Karpas-422 (cell line): Measurements from ENCODE around the gene NT5C2. TPM values are rescaled to one million over a fixed set of nuclear protein-coding genes. Genes with fewer than 3 reads are reported as not detected.

Experiments used
- DNase-seq: peaks from one replicate; pipeline ENCODE4 v3.0.0-alpha.2; 2015
- H2AFZ ChIP-seq: fragments of 200-600 bp; sonication (generic); 2 replicates; pipeline ENCODE4 v1.6.1; 2014; ENCODE audit warnings: antibody characterized with exemption, low read length, mixed read lengths
- H3K27ac ChIP-seq: fragments of 200-600 bp; sonication (generic); 2 replicates; pipeline ENCODE4 v1.5.1; 2014; ENCODE audit warnings: mild to moderate bottlenecking, low read length, moderate library complexity
- H3K27me3 ChIP-seq: fragments of 200-600 bp; sonication (generic); 2 replicates; pipeline ENCODE4 v1.6.1; 2014; ENCODE audit warnings: low read length, mixed read lengths
- H3K36me3 ChIP-seq: fragments of 200-600 bp; sonication (generic); 2 replicates; pipeline ENCODE4 v1.6.1; 2014; ENCODE audit warnings: low read length, mixed read lengths; ENCODE audit not compliant: insufficient read depth
- H3K4me1 ChIP-seq: fragments of 200-600 bp; sonication (generic); 2 replicates; pipeline ENCODE4 v1.6.1; 2014; ENCODE audit warnings: mild to moderate bottlenecking, low read length, mixed read lengths
- H3K4me2 ChIP-seq: fragments of 200-600 bp; sonication (generic); 2 replicates; pipeline ENCODE4 v1.6.1; 2014; ENCODE audit warnings: low read length, low read depth, mild to moderate bottlenecking; ENCODE audit not compliant: poor library complexity, severe bottlenecking
- H3K4me3 ChIP-seq: fragments of 200-600 bp; sonication (generic); 2 replicates; pipeline ENCODE4 v1.5.1; 2014; ENCODE audit warnings: mild to moderate bottlenecking, antibody characterized with exemption, low read length, mixed read lengths
- H3K79me2 ChIP-seq: fragments of 200-600 bp; sonication (generic); 2 replicates; pipeline ENCODE4 v1.6.1; 2014; ENCODE audit warnings: mild to moderate bottlenecking, low read length, mixed read lengths
- H3K9ac ChIP-seq: fragments of 200-600 bp; sonication (generic); 2 replicates; pipeline ENCODE4 v1.6.0; 2014; ENCODE audit warnings: low read length
- H3K9me2 ChIP-seq: fragments of 200-600 bp; sonication (generic), shearing (Covaris generic); replicated peaks from 2 replicates; pipeline ENCODE4 v1.6.0; 2014; ENCODE audit warnings: mild to moderate bottlenecking, low read length, moderate library complexity; ENCODE audit not compliant: insufficient read depth
- H3K9me3 ChIP-seq: fragments of 300-700, 200-600 bp; sonication (generic); 2 replicates; pipeline ENCODE4 v1.6.1; 2014; ENCODE audit warnings: low read length, mixed read lengths
- H4K20me1 ChIP-seq: fragments of 200-600 bp; sonication (generic); 2 replicates; pipeline ENCODE4 v1.6.1; 2014; ENCODE audit warnings: mild to moderate bottlenecking, antibody characterized with exemption, low read length, low read depth; ENCODE audit not compliant: insufficient read depth
- total RNA-seq: library from RNA; depleted of rRNA; stranded (reverse); fragments of >200 nt; shearing (Covaris generic); gene quantifications from 2 replicates; pipeline ENCODE4 v1.2.3, GENCODE V29; 2014; ENCODE audit warnings: low replicate concordance

Gene NT5C2
- total RNA-seq, 1 experiment from 2014 or later, result 88.3 TPM

DNA sequence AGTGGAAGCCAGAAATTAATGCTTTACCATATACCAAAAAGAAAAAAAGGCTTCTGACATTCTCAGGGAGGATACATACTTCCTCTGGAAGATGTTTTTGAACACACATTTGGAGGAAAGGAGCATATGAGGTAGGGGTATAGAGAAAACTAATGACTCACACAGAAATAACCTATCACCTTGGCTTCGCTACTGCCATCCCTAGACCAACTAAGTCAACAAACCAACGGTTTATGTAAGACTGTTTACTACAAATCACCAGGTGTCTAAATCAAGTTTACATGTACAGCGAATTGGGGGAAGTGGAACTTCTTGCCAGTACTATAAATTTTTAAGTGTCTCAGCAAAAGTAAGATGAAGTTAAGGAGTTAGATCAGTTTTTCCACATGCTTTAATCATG is 96.9 kb downstream of the NT5C2 start:
- H3K27me3 ChIP-seq, result no peaks in the 10 kb centered on the region
- H3K9ac ChIP-seq, result no peak overlapping the region
- H3K4me1 ChIP-seq, result peaks cover 31% of the 10 kb centered on the region
- H3K4me2 ChIP-seq, result no peak overlapping the region
- H3K36me3 ChIP-seq, result peaks cover 56% of the 10 kb centered on the region
- H3K9me3 ChIP-seq, result no peaks in the 10 kb centered on the region
- H3K9me2 ChIP-seq, result no peaks in the 10 kb centered on the region
- no peak overlapping the region for H3K27ac ChIP-seq
- no peaks in the 10 kb centered on the region for H4K20me1 ChIP-seq
- no peak for DNase-seq
- no peak overlapping the region for H2AFZ ChIP-seq
- no peak overlapping the region for H3K4me3 ChIP-seq
- H3K79me2 ChIP-seq, result no peaks in the 10 kb centered on the region; the same call in 1 of the 2 replicates

DNA sequence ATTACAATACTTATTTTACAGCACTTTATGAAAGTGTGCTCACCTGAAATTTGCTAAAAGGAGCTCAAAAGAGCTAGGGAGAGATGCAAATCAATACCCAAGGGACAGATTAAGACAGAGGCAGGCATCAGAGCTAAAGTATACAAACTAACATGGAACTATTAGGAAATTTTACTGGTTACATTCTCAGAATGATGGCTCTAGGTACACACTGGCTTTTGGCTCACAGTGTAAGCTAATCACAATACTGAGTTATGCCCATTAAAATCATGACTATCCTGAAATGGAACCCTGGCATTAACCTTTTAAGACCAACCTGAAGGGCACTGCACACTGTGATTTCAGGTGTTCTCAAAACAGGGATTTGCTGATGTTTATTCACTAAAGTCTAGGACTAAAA is 98.1 kb downstream of the NT5C2 start:
- Histone ChIP-seq H3K4me1 (peaks cover 31% of the 10 kb centered on the region), H3K4me2 (peak overlapping the region; percentile 31), H3K27me3 (no peaks in the 10 kb centered on the region), H2AFZ (no peak overlapping the region), H3K79me2 (no peaks in the 10 kb centered on the region; the same call in 1 of the 2 replicates), H3K4me3 (no peak overlapping the region), H4K20me1 (no peaks in the 10 kb centered on the region), H3K9me2 (no peaks in the 10 kb centered on the region), H3K36me3 (peaks cover 53% of the 10 kb centered on the region; the same call in 1 of the 2 replicates), H3K9ac (no peak overlapping the region), H3K9me3 (no peaks in the 10 kb centered on the region), H3K27ac (no peak overlapping the region)
- DNase-seq, result no peak

DNA sequence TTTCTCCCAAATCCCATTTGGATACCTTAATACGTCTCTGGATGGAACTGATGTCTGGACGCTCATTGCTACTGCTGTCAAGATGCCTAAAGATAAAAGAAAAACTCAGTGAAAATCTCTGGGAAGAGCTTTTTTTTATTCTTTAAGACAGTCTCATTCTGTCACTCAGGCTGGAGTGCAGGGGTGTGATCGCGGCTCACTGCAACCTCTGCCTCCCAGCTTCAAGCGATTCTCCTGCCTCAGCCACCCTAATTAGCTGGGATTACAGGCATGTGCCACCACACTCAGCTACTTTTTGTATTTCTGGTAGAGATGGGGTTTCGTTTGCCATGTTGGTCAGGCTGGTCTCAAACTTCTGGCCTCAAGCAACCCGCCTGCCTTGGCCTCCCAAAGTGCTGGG is 102.2 kb downstream of the NT5C2 start:
- H4K20me1 ChIP-seq, result no peaks in the 10 kb centered on the region
- H3K4me1 ChIP-seq, result peaks cover 26% of the 10 kb centered on the region
- H3K9ac ChIP-seq, result no peak overlapping the region
- H2AFZ ChIP-seq, result no peak overlapping the region
- H3K9me3 ChIP-seq, result no peaks in the 10 kb centered on the region
- H3K4me2 ChIP-seq, result no peak overlapping the region
- no peak for DNase-seq
- no peaks in the 10 kb centered on the region; the same call in 1 of the 2 replicates for H3K79me2 ChIP-seq
- H3K36me3 ChIP-seq, result peaks cover 43% of the 10 kb centered on the region; the same call in 1 of the 2 replicates
- H3K27me3 ChIP-seq, result no peaks in the 10 kb centered on the region
- H3K27ac ChIP-seq, result no peak overlapping the region
- no peak overlapping the region for H3K4me3 ChIP-seq
- no peaks in the 10 kb centered on the region for H3K9me2 ChIP-seq

DNA sequence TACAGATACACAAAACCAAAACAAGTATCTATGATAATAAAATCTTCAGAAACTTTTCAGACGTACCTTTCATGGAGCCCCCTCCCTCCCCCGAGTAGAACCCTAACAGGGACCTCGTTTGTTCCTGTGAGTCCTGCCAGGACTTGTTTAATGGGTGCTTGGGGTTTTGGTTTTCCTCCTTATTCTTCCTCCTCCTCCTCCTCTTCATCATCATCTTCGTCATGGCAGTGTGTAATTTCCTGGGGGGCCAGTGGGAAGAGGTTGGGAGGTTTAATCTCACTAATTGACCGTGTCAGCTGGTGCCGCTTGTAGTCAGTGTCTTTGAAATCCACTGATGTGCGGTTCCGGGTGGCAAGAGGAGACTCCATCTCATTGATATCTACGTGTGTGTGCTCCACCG is 103.6 kb downstream of the NT5C2 start:
- Histone ChIP-seq H3K4me2 (no peak overlapping the region), H3K4me1 (peaks cover 14% of the 10 kb centered on the region), H3K79me2 (no peaks in the 10 kb centered on the region; the same call in 1 of the 2 replicates), H3K9me2 (no peaks in the 10 kb centered on the region), H3K36me3 (peaks cover 49% of the 10 kb centered on the region; the same call in 1 of the 2 replicates), H3K4me3 (no peak overlapping the region), H3K27ac (no peak overlapping the region), H3K9me3 (no peaks in the 10 kb centered on the region), H3K27me3 (no peaks in the 10 kb centered on the region), H2AFZ (no peak overlapping the region), H4K20me1 (no peaks in the 10 kb centered on the region), H3K9ac (no peak overlapping the region)
- no peak for DNase-seq

DNA sequence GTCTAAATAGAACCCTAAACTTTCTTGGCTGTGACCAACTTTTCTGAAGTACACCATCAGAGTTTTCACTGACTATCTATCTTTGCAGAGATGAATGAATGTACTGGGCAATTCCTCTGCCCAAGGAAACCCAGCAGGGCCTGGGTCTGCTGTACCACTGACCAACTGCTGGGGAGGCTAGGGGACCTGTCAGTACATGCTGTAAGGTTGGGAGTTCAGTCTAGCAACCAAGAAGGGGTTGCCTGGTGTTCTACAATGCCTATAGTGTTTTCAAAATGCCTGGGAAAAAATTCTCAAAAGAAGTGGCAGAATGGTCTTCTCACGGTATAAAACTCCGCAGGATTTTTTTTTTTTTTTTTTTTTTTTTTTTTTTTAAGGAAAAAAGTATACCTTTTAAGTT is 106.3 kb downstream of the NT5C2 start:
- Histone ChIP-seq H2AFZ (no peak overlapping the region), H3K9ac (no peak overlapping the region), H3K4me3 (no peak overlapping the region), H3K36me3 (peaks cover 30% of the 10 kb centered on the region; the same call in 1 of the 2 replicates), H3K79me2 (no peaks in the 10 kb centered on the region), H3K9me3 (no peaks in the 10 kb centered on the region), H3K9me2 (no peaks in the 10 kb centered on the region), H3K27ac (no peak overlapping the region), H3K4me1 (peaks cover 3% of the 10 kb centered on the region), H3K27me3 (no peaks in the 10 kb centered on the region), H4K20me1 (no peaks in the 10 kb centered on the region), H3K4me2 (no peak overlapping the region)
- no peak for DNase-seq

DNA sequence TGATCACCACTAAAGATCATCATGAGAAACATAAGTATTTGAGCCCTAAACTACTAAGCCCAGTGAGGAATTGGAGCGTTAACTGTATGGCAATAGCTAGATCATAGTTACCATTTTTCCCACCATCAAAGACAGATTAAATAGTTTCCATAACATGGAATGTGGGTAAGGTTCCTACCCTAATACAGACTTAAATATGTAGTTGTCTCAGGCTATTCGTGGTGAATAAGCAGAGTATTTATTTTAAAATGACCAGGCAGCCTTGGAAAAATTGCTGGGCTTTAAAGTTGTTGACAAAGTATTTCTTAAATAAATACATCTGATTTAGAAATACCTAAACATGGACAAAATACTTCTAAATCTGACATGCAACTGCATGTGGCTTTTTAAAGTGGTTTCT is 106.8 kb downstream of the NT5C2 start:
- Histone ChIP-seq H2AFZ (no peak overlapping the region), H3K4me3 (no peak overlapping the region)

DNA sequence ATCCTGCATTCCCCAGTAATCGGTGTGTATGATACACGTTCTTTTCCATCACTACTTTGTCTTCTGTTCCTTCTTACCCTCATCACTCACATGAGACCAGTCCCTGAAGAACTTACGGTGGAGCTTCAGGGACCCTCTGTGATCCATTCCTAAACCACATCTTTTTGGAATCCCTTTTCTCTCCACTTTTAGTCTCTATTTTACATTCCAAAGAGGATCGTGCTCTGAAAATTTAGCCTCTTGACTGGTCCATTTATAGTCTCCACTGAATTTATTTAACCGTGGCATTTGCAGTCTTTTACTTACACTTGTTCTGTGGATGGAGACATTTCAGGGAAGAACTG is 109.1 kb downstream of the NT5C2 start:
- Histone ChIP-seq H3K9ac (no peak overlapping the region), H3K27me3 (no peaks in the 10 kb centered on the region), H2AFZ (no peak overlapping the region), H4K20me1 (no peaks in the 10 kb centered on the region), H3K9me2 (no peaks in the 10 kb centered on the region), H3K9me3 (no peaks in the 10 kb centered on the region), H3K4me2 (no peak overlapping the region), H3K36me3 (peaks cover 15% of the 10 kb centered on the region; the same call in 1 of the 2 replicates), H3K79me2 (no peaks in the 10 kb centered on the region), H3K27ac (no peak overlapping the region), H3K4me1 (no peaks in the 10 kb centered on the region), H3K4me3 (no peak overlapping the region)
- DNase-seq, result no peak

More for the DNA sequence above, 106.8 kb downstream of the NT5C2 start:
- peaks cover 26% of the 10 kb centered on the region; the same call in 1 of the 2 replicates for H3K36me3 ChIP-seq
- H3K27me3 ChIP-seq, result no peaks in the 10 kb centered on the region
- no peaks in the 10 kb centered on the region for H3K9me3 ChIP-seq
- H3K9ac ChIP-seq, result no peak overlapping the region
- H4K20me1 ChIP-seq, result no peaks in the 10 kb centered on the region
- no peaks in the 10 kb centered on the region for H3K79me2 ChIP-seq
- no peaks in the 10 kb centered on the region for H3K4me1 ChIP-seq
- DNase-seq, result no peak
- no peak overlapping the region for H3K4me2 ChIP-seq
- H3K9me2 ChIP-seq, result no peaks in the 10 kb centered on the region
- no peak overlapping the region for H3K27ac ChIP-seq

DNA sequence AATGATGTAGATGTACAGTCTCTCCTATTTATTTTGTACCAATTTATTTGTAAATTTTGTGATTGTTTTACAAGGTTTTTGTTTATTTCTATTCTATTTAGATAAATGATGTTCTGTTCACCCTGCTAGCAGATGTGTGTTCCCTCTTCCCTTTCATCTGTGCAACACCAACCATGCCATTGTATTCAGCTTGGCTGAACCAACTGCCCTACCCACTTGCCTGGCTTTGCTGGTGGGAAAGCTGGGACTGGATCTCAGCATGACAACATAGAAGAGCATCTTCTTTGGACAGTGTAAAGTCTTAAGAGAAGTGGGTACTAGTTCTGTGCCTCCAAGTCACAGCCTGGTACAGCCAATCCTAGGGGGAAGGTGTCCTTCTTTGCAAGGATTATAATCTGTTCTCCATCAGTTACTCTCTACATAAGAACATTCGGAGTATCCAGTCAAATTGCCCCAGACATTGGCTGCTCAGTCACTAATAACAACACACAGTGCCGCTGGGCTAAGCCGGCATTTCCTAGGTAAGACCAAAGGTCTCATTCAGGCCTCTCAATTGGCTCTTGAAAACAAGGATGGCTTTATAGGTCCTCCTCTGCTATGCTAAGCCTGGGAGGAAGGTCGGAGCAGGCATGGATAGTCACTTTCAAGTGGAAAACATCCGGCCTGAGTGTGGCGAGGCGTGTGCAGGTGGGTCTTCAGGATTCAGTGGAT is 109.7 kb downstream of the NT5C2 start:
- Histone ChIP-seq H3K9me2 (no peaks in the 10 kb centered on the region), H3K4me3 (no peak overlapping the region), H3K27me3 (no peaks in the 10 kb centered on the region), H3K9ac (no peak overlapping the region), H3K27ac (no peak overlapping the region), H3K4me2 (no peak overlapping the region), H4K20me1 (no peaks in the 10 kb centered on the region), H3K79me2 (no peaks in the 10 kb centered on the region), H3K36me3 (peaks cover 15% of the 10 kb centered on the region; the same call in 1 of the 2 replicates), H3K4me1 (no peaks in the 10 kb centered on the region), H2AFZ (no peak overlapping the region), H3K9me3 (no peaks in the 10 kb centered on the region)
- DNase-seq, result no peak
